DND-41 (cell line): ENCODE results near the gene ABCC3.

Experiments used
- ATAC-seq: fragments of 200-7000 bp; cut with Tn5 transposase; 3 replicates; pipeline ENCODE4 v1.9.1; 2021; ENCODE audit warnings: low read depth; ENCODE audit not compliant: insufficient read depth
- DNase-seq: peaks from one replicate; pipeline ENCODE4 v3.0.0-alpha.2; 2020
- H2AFZ ChIP-seq: 2 replicates; pipeline ENCODE4 v1.6.0; 2012; ENCODE audit warnings: low read depth, low read length
- H3K27ac ChIP-seq: 2 replicates; pipeline ENCODE4 v1.5.1; 2012; ENCODE audit warnings: low read length, inconsistent platforms
- H3K27me3 ChIP-seq: fragments of 200-600 bp; sonication (generic); 2 replicates; pipeline ENCODE4 v1.6.0; 2012; ENCODE audit warnings: low read length, mild to moderate bottlenecking, inconsistent platforms; ENCODE audit not compliant: insufficient read depth, poor library complexity
- H3K36me3 ChIP-seq: 2 replicates; pipeline ENCODE4 v1.5.1; 2012; ENCODE audit warnings: low read length, inconsistent platforms; ENCODE audit not compliant: insufficient read depth
- H3K4me1 ChIP-seq: 2 replicates; pipeline ENCODE4 v1.5.1; 2012; ENCODE audit warnings: mild to moderate bottlenecking, low read length; ENCODE audit not compliant: insufficient read depth
- H3K4me2 ChIP-seq: 2 replicates; pipeline ENCODE4 v1.6.0; 2012; ENCODE audit warnings: mild to moderate bottlenecking, moderate library complexity, low read length, inconsistent platforms; ENCODE audit not compliant: insufficient read depth
- H3K4me3 ChIP-seq, 2 experiments: fragments of 200-600 bp in 1 of 2; shearing (Covaris generic) in 1 of 2; 2 replicates each; pipeline ENCODE4 v1.5.1; 2012 to 2016; ENCODE audit warnings: inconsistent platforms in 2 of 2, low read length in 2 of 2, mild to moderate bottlenecking in 2 of 2, low read depth in 1 of 2, moderate library complexity in 1 of 2
- H3K79me2 ChIP-seq: 2 replicates; pipeline ENCODE4 v1.6.0; 2012; ENCODE audit warnings: low read length, inconsistent platforms; ENCODE audit not compliant: insufficient read depth
- H3K9ac ChIP-seq: 2 replicates; pipeline ENCODE4 v1.6.0; 2012; ENCODE audit warnings: low read depth, mild to moderate bottlenecking, inconsistent platforms, low read length, moderate library complexity
- H3K9me3 ChIP-seq: 2 replicates; pipeline ENCODE4 v1.5.1; 2012; ENCODE audit warnings: low read length, moderate library complexity, mild to moderate bottlenecking, inconsistent platforms; ENCODE audit not compliant: insufficient read depth, severe bottlenecking
- H4K20me1 ChIP-seq: 2 replicates; pipeline ENCODE4 v1.6.0; 2012; ENCODE audit warnings: low read length; ENCODE audit not compliant: insufficient read depth
- EZH2 ChIP-seq: IDR thresholded peaks from 3 replicates; pipeline ENCODE4 v1.6.1; 2012; ENCODE audit warnings: borderline replicate concordance, low read depth, mild to moderate bottlenecking, moderate library complexity, low read length, inconsistent platforms; ENCODE audit not compliant: severe bottlenecking
- TF ChIP-seq, protein P1 (sequence below): IDR thresholded peaks from 2 replicates; pipeline ENCODE4 v1.5.1; 2012; ENCODE audit warnings: borderline replicate concordance, low read length, moderate library complexity, mild to moderate bottlenecking; ENCODE audit not compliant: poor library complexity, severe bottlenecking; ENCODE audit errors: extremely low read depth

Gene ABCC3

GRCh38 chr17:50626037-50626574 lies 8.6 kb upstream of the ABCC3 start:
- Histone ChIP-seq H3K4me2 (no peak overlapping the region), H3K4me3 (no peak overlapping the region), H3K9me3 (no peaks in the 10 kb centered on the region), H4K20me1 (peaks cover 7% of the 10 kb centered on the region), H3K9ac (no peak overlapping the region), H3K27ac (no peak overlapping the region), H3K36me3 (no peaks in the 10 kb centered on the region), H3K79me2 (no peaks in the 10 kb centered on the region), H3K4me1 (no peaks in the 10 kb centered on the region), H2AFZ (0 out of 2 replicates have a peak overlapping the region, but pooled peaks have one; percentile 48), H3K27me3 (peaks cover 26% of the 10 kb centered on the region)
- TF ChIP-seq EZH2, result no peak
- TF ChIP-seq, protein P1, sequence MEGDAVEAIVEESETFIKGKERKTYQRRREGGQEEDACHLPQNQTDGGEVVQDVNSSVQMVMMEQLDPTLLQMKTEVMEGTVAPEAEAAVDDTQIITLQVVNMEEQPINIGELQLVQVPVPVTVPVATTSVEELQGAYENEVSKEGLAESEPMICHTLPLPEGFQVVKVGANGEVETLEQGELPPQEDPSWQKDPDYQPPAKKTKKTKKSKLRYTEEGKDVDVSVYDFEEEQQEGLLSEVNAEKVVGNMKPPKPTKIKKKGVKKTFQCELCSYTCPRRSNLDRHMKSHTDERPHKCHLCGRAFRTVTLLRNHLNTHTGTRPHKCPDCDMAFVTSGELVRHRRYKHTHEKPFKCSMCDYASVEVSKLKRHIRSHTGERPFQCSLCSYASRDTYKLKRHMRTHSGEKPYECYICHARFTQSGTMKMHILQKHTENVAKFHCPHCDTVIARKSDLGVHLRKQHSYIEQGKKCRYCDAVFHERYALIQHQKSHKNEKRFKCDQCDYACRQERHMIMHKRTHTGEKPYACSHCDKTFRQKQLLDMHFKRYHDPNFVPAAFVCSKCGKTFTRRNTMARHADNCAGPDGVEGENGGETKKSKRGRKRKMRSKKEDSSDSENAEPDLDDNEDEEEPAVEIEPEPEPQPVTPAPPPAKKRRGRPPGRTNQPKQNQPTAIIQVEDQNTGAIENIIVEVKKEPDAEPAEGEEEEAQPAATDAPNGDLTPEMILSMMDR, result peak; percentile 81
- peak; percentile 71 for DNase-seq
- ATAC-seq, result peak; percentile 91

GRCh38 chr17:50627036-50627781 lies 7.5 kb upstream of the ABCC3 start:
- H3K4me3 ChIP-seq, result no peak overlapping the region

GRCh38 chr17:50627782-50628601 lies 6.7 kb upstream of the ABCC3 start:
- H3K79me2 ChIP-seq, result no peaks in the 10 kb centered on the region
- no peak overlapping the region for H2AFZ ChIP-seq
- no peak overlapping the region for H3K9ac ChIP-seq
- DNase-seq, result no peak
- H3K4me1 ChIP-seq, result no peaks in the 10 kb centered on the region
- H3K4me2 ChIP-seq, result no peak overlapping the region
- H3K9me3 ChIP-seq, result no peaks in the 10 kb centered on the region
- peaks cover 31% of the 10 kb centered on the region for H3K27me3 ChIP-seq
- peaks cover 13% of the 10 kb centered on the region for H4K20me1 ChIP-seq
- no peaks in the 10 kb centered on the region for H3K36me3 ChIP-seq
- H3K27ac ChIP-seq, result no peak overlapping the region
- no peak for TF ChIP-seq EZH2
- H3K4me3 ChIP-seq, result no peak overlapping the region
- ATAC-seq, result no peak

More at GRCh38 chr17:50627036-50627781, 7.5 kb upstream of the ABCC3 start:
- no peak for TF ChIP-seq EZH2
- TF ChIP-seq, protein P1, result no peak
- peaks cover 13% of the 10 kb centered on the region for H4K20me1 ChIP-seq
- no peak overlapping the region for H3K9ac ChIP-seq
- H3K4me1 ChIP-seq, result no peaks in the 10 kb centered on the region
- no peak overlapping the region for H2AFZ ChIP-seq
- ATAC-seq, result no peak
- H3K36me3 ChIP-seq, result no peaks in the 10 kb centered on the region
- H3K27me3 ChIP-seq, result peaks cover 31% of the 10 kb centered on the region
- no peak overlapping the region for H3K27ac ChIP-seq
- DNase-seq, result no peak
- no peaks in the 10 kb centered on the region for H3K9me3 ChIP-seq
- no peaks in the 10 kb centered on the region for H3K79me2 ChIP-seq
- H3K4me2 ChIP-seq, result no peak overlapping the region
